Ascending aorta (tissue), 2 donors: Measurements from ENCODE around the gene RBM15. TPM values are rescaled to one million over a fixed set of nuclear protein-coding genes. Genes with fewer than 3 reads are reported as not detected.

ENCODE experiments used
- DNase-seq, 2 donors: peaks; one replicate each; pipeline ENCODE4 v3.0.0-alpha.2; 2019; ENCODE audit warnings: low spot score in 2 of 2
- H3K27ac ChIP-seq, 2 donors: fragments of 200-600 bp; sonication (generic); one replicate each; pipeline ENCODE4 v1.5.1; 2016 to 2017; ENCODE audit warnings: mild to moderate bottlenecking in 1 of 2
- H3K27me3 ChIP-seq: fragments of 200-600 bp; sonication (generic); one replicate; pipeline ENCODE4 v1.5.1; 2017
- H3K36me3 ChIP-seq, 2 donors: fragments of 200-600 bp; sonication (generic); one replicate each; pipeline ENCODE4 v1.5.1; 2016
- H3K4me1 ChIP-seq, 2 donors: fragments of 200-600 bp; sonication (generic); one replicate each; pipeline ENCODE4 v1.5.1; 2016 to 2017; ENCODE audit warnings: mild to moderate bottlenecking in 1 of 2
- H3K4me3 ChIP-seq, 2 donors: fragments of 200-600 bp; sonication (generic); one replicate each; pipeline ENCODE4 v1.5.1; 2016 to 2017; ENCODE audit warnings: mild to moderate bottlenecking in 1 of 2
- H3K9me3 ChIP-seq, 2 donors: fragments of 200-600 bp; sonication (generic); one replicate each; pipeline ENCODE4 v1.5.1; 2016
- CTCF ChIP-seq, 3 experiments: fragments of 200-600 bp in 2 of 3; fragments of 450-650 bp in 1 of 3; sonication (generic) in 2 of 3; IDR thresholded peaks; one replicate each; pipeline ENCODE4 v1.5.1; 2016 to 2019; ENCODE audit warnings: antibody characterized with exemption in 3 of 3, mild to moderate bottlenecking in 1 of 3, moderate library complexity in 1 of 3
- intact Hi-C: fragments of 100-400 bp; cut with DNase I; formaldehyde crosslinking; loops from one replicate; pipeline ENCODE4 v1.15.1; 2023
- total RNA-seq: library from RNA; depleted of rRNA; stranded (reverse); fragments of >200 nt; gene quantifications from one replicate; pipeline ENCODE4 v1.1.0, GENCODE V29; 2016

The RBM15 gene
- total RNA-seq, 1 donor from 2014 or later = 13.6 TPM

DNA sequence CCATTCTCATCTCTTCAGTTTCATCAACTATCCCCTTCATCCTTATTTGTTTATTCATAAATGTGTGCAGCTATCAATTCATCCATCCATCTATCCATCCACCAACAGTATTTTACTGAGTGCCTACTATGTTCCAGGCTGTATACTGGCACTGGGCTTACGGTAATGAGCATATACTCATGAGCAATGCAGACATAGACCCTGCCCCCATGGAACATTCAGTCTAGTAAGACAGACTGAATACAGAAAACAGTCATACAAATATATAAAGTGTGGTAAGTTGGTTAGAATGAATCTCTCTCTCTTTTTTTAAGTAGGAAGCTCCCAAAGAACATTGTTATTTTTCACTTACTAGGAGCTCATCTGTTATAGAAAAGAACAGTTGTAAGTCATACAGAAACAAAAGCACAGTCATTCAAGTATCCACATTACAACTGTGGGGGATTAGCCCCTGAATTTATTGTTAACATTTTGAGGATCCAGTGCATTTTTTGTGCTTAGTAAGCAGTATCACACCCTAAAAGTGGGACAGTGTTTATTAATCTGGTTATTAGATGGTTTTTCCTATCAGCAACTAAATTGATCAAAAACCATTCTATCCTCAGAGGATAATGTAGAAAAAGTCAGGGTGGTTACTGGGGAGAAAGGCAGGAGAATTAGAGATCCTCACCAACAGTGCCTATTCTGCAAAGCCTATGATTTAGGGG is 48.0 kb downstream of the RBM15 start:
- Histone ChIP-seq H3K36me3 (peaks cover 0 to under 1% of the 10 kb centered on the region in 2 donors), H3K9me3 (no peaks in the 10 kb centered on the region), H3K4me3 (no peak overlapping the region), H3K27me3 (no peaks in the 10 kb centered on the region), H3K4me1 (peaks cover 5 to 22% of the 10 kb centered on the region in 2 donors), H3K27ac (no peak overlapping the region)
- TF ChIP-seq CTCF (IDR thresholded peaks at IDR 0.05) = no peak
- intact Hi-C loops = no loop called here
- DNase-seq = no peak

DNA sequence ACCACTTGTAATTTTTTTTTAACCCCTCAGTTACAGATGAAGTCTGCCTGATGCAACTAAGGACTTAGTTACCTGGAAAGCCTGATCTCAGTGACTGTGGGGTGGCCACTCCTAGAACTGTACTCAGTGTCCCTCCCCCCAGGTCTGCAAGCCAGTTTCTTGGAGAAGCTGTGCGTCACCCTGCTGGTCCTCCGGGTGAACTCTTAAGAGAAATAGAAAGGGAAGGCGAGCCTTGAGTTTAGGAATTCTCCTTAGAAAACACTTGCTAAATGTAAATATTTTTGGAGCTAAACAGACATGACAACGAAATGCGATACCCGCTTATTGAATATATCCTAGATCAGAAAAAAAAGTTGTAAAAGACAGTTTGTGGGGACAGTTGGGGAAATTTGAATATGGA is 50.9 kb downstream of the RBM15 start:
- peak overlapping the region; percentile 73 to 84 for H3K27ac ChIP-seq
- peaks cover 0 to 1% of the 10 kb centered on the region in 2 donors for H3K36me3 ChIP-seq
- H3K4me3 ChIP-seq = peak overlapping the region; percentile 55 to 60
- intact Hi-C loops = loop anchor here (1.0 to 2.0 kb wide), 3 partner anchors 17 to 179 kb away; partner anchors contain the start of genes KCNC4, LAMTOR5 and RBM15
- H3K4me1 ChIP-seq = peaks cover 5 to 22% of the 10 kb centered on the region in 2 donors
- TF ChIP-seq CTCF (IDR thresholded peaks at IDR 0.05) = no peak
- H3K9me3 ChIP-seq = no peaks in the 10 kb centered on the region
- H3K27me3 ChIP-seq = no peaks in the 10 kb centered on the region
- peak; percentile 21 to 85 for DNase-seq

GRCh38 chr1:110390692-110391245 is 51.6 kb downstream of the RBM15 start, which contains the start of gene SLC16A4:
SLC16A4 (minus strand) TSS chr1:110391026; CDS start chr1:110389323, 1,703 bp downstream.
- H3K27ac ChIP-seq = peak within 1 kb of the TSS; percentile 73 to 84
- H3K4me1 ChIP-seq = peaks cover 5 to 22% of the 10 kb centered on the region in 2 donors
- peaks cover 0 to 7% of the 10 kb centered on the region in 2 donors for H3K36me3 ChIP-seq
- intact Hi-C loops = loop anchor here (1.0 to 2.0 kb wide), 3 partner anchors 17 to 180 kb away; partner anchors contain the start of genes KCNC4, LAMTOR5 and RBM15
- no peak for TF ChIP-seq CTCF (IDR thresholded peaks at IDR 0.05)
- H3K4me3 ChIP-seq = peak within 1 kb of the TSS; percentile 55 to 60
- no peaks in the 10 kb centered on the region for H3K27me3 ChIP-seq
- DNase-seq = peak in 1 of 2 donors; percentile 76
- H3K9me3 ChIP-seq = no peaks in the 10 kb centered on the region

DNA sequence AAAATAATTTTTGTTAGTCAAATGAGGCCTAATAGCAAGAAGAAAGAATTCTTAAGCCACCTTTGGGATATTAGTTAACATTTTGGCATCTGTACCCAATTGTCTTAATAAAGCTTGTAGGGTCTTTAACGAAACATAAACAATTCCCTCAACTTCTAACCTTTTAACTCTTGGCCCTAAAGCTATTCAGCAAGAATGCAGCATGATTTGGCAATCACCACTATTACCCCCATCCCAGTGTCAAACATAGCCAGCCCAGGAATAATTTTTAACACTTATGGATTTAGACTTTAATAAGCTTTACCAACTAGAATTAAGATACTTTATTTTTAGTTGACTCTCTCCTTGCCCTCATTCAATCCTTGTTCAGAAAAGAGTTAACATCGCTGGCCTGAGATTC is 54.1 kb downstream of the RBM15 start:
- Histone ChIP-seq H3K36me3 (peaks cover under 1 to 11% of the 10 kb centered on the region in 2 donors), H3K27me3 (no peaks in the 10 kb centered on the region), H3K4me3 (no peak overlapping the region), H3K9me3 (no peaks in the 10 kb centered on the region), H3K4me1 (peaks cover 5 to 22% of the 10 kb centered on the region in 2 donors), H3K27ac (no peak overlapping the region)
- intact Hi-C loops = no loop called here
- no peak for TF ChIP-seq CTCF (IDR thresholded peaks at IDR 0.05)
- no peak for DNase-seq

GRCh38 chr1:110393691-110394492 is 54.7 kb downstream of the RBM15 start:
- Histone ChIP-seq H3K4me1 (peaks cover 5 to 19% of the 10 kb centered on the region in 2 donors), H3K27ac (no peak overlapping the region), H3K27me3 (no peaks in the 10 kb centered on the region), H3K36me3 (peaks cover 6 to 18% of the 10 kb centered on the region in 2 donors), H3K9me3 (no peaks in the 10 kb centered on the region), H3K4me3 (no peak overlapping the region)
- no peak for TF ChIP-seq CTCF (IDR thresholded peaks at IDR 0.05)
- intact Hi-C loops = no loop called here
- DNase-seq = no peak
